ENCODE results near the gene PANX3.

DNA sequence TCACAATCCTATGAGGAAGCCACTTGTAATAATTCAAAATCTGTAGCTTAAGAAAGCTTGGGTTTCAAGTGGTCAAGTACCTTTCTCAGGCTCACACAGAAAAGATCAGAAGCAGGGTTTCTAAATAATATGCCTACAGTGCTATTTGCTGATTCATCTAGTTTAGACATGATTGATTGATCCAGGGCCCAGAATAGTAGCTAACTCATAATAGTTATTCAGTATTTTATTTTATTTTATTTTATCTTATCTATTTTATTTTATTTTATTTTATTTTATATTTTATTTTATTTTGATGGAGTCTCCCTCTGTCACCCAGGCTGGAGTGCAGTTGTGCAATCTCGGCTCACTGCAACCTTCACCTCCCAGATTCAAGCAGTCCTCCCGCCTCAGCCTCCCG, 15.9 kb upstream of the PANX3 start:
- TF ChIP-seq POLR2A (IDR thresholded peaks at IDR 0.05), result no peak
- TF ChIP-seq, protein P1, sequence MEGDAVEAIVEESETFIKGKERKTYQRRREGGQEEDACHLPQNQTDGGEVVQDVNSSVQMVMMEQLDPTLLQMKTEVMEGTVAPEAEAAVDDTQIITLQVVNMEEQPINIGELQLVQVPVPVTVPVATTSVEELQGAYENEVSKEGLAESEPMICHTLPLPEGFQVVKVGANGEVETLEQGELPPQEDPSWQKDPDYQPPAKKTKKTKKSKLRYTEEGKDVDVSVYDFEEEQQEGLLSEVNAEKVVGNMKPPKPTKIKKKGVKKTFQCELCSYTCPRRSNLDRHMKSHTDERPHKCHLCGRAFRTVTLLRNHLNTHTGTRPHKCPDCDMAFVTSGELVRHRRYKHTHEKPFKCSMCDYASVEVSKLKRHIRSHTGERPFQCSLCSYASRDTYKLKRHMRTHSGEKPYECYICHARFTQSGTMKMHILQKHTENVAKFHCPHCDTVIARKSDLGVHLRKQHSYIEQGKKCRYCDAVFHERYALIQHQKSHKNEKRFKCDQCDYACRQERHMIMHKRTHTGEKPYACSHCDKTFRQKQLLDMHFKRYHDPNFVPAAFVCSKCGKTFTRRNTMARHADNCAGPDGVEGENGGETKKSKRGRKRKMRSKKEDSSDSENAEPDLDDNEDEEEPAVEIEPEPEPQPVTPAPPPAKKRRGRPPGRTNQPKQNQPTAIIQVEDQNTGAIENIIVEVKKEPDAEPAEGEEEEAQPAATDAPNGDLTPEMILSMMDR (IDR thresholded peaks at IDR 0.05), result no peak

Measured in sigmoid colon (tissue), 3 donors.